Ascending aorta (tissue), 2 donors: ENCODE measurements around the gene FGGY. TPM values are rescaled to one million over a fixed set of nuclear protein-coding genes. Genes with fewer than 3 reads are reported as not detected.
A peak's percentile ranks its signal among the peaks of the same experiment; 100 is the strongest.
"Not testable (repeated sequence)": the region's sequence is repeated elsewhere in the genome, so short reads cannot be mapped to it uniquely, and the experiment has no call there.

Experiments used
- DNase-seq, 2 donors: peaks; one replicate each; pipeline ENCODE4 v3.0.0-alpha.2; 2019; ENCODE audit warnings: low spot score in 2 of 2
- H3K27ac ChIP-seq, 2 donors: fragments of 200-600 bp; sonication (generic); one replicate each; pipeline ENCODE4 v1.5.1; 2016 to 2017; ENCODE audit warnings: mild to moderate bottlenecking in 1 of 2
- H3K27me3 ChIP-seq: fragments of 200-600 bp; sonication (generic); one replicate; pipeline ENCODE4 v1.5.1; 2017
- H3K36me3 ChIP-seq, 2 donors: fragments of 200-600 bp; sonication (generic); one replicate each; pipeline ENCODE4 v1.5.1; 2016
- H3K4me1 ChIP-seq, 2 donors: fragments of 200-600 bp; sonication (generic); one replicate each; pipeline ENCODE4 v1.5.1; 2016 to 2017; ENCODE audit warnings: mild to moderate bottlenecking in 1 of 2
- H3K4me3 ChIP-seq, 2 donors: fragments of 200-600 bp; sonication (generic); one replicate each; pipeline ENCODE4 v1.5.1; 2016 to 2017; ENCODE audit warnings: mild to moderate bottlenecking in 1 of 2
- H3K9me3 ChIP-seq, 2 donors: fragments of 200-600 bp; sonication (generic); one replicate each; pipeline ENCODE4 v1.5.1; 2016
- CTCF ChIP-seq, 3 experiments: fragments of 200-600 bp in 2 of 3; fragments of 450-650 bp in 1 of 3; sonication (generic) in 2 of 3; IDR thresholded peaks; one replicate each; pipeline ENCODE4 v1.5.1; 2016 to 2019; ENCODE audit warnings: antibody characterized with exemption in 3 of 3, mild to moderate bottlenecking in 1 of 3, moderate library complexity in 1 of 3
- intact Hi-C: fragments of 100-400 bp; cut with DNase I; formaldehyde crosslinking; loops from one replicate; pipeline ENCODE4 v1.15.1; 2023
- total RNA-seq: library from RNA; depleted of rRNA; stranded (reverse); fragments of >200 nt; gene quantifications from one replicate; pipeline ENCODE4 v1.1.0, GENCODE V29; 2016

The FGGY gene
- total RNA-seq, 1 donor from 2014 or later, result 7.0 TPM

GRCh38 chr1:59730302-59730701 lies 433.4 kb downstream of the FGGY start:
- TF ChIP-seq CTCF (IDR thresholded peaks at IDR 0.05), result no peak
- no peaks in the 10 kb centered on the region for H3K27me3 ChIP-seq
- H3K4me3 ChIP-seq, result no peak overlapping the region
- H3K4me1 ChIP-seq, result peaks cover 5 to 22% of the 10 kb centered on the region in 2 donors
- H3K27ac ChIP-seq, result peak overlapping the region; percentile 70 to 80
- no peaks in the 10 kb centered on the region for H3K36me3 ChIP-seq
- no peak for DNase-seq
- intact Hi-C loops, result no loop called here
- no peaks in the 10 kb centered on the region for H3K9me3 ChIP-seq

- H3K4me3 ChIP-seq, result no peak overlapping the region
- H3K27ac ChIP-seq, result peak overlapping the region; percentile 70 to 80
- no peaks in the 10 kb centered on the region for H3K9me3 ChIP-seq
- H3K36me3 ChIP-seq, result no peaks in the 10 kb centered on the region
- intact Hi-C loops, result no loop called here
- TF ChIP-seq CTCF (IDR thresholded peaks at IDR 0.05), result no peak
- no peaks in the 10 kb centered on the region for H3K27me3 ChIP-seq
- H3K4me1 ChIP-seq, result peaks cover 5 to 22% of the 10 kb centered on the region in 2 donors
- DNase-seq, result peak; percentile 59 to 92
Observed at GRCh38 chr1:59730759-59731478, 434.0 kb downstream of the FGGY start.

GRCh38 chr1:59731591-59731990 lies 434.7 kb downstream of the FGGY start:
- Histone ChIP-seq H3K4me3 (no peak overlapping the region), H3K36me3 (no peaks in the 10 kb centered on the region), H3K9me3 (no peaks in the 10 kb centered on the region), H3K27ac (peak overlapping the region; percentile 70 to 80), H3K27me3 (no peaks in the 10 kb centered on the region), H3K4me1 (peaks cover 5 to 22% of the 10 kb centered on the region in 2 donors)
- no peak for TF ChIP-seq CTCF (IDR thresholded peaks at IDR 0.05)
- intact Hi-C loops, result no loop called here
- no peak for DNase-seq

GRCh38 chr1:59732214-59732955 lies 435.5 kb downstream of the FGGY start:
- TF ChIP-seq CTCF (IDR thresholded peaks at IDR 0.05), result no peak
- Histone ChIP-seq H3K36me3 (no peaks in the 10 kb centered on the region), H3K4me3 (no peak overlapping the region), H3K4me1 (peaks cover 5 to 22% of the 10 kb centered on the region in 2 donors), H3K9me3 (no peaks in the 10 kb centered on the region), H3K27ac (peak overlapping the region in 1 of 2 donors; percentile 79), H3K27me3 (no peaks in the 10 kb centered on the region)
- DNase-seq, result no peak
- intact Hi-C loops, result no loop called here

- Histone ChIP-seq H3K4me3 (no peak overlapping the region), H3K36me3 (no peaks in the 10 kb centered on the region), H3K4me1 (peaks cover 5 to 22% of the 10 kb centered on the region in 2 donors), H3K27ac (peak overlapping the region; percentile 9 to 79), H3K9me3 (no peaks in the 10 kb centered on the region), H3K27me3 (no peaks in the 10 kb centered on the region)
- no peak for TF ChIP-seq CTCF (IDR thresholded peaks at IDR 0.05)
- DNase-seq, result no peak
- intact Hi-C loops, result no loop called here
Observed at GRCh38 chr1:59733443-59734141, 436.7 kb downstream of the FGGY start.

- intact Hi-C loops, H3K4me3 ChIP-seq, DNase-seq, H3K27ac ChIP-seq, H3K36me3 ChIP-seq, H3K9me3 ChIP-seq, H3K27me3 ChIP-seq: not testable (repeated sequence)
- peaks cover 2 to 17% of the 10 kb centered on the region in 2 donors for H3K4me1 ChIP-seq
Observed at GRCh38 chr1:59735927-59736326, 439.0 kb downstream of the FGGY start.
